Measurements from ENCODE around the gene PLA2G6.

PLA2G6 gene

DNA sequence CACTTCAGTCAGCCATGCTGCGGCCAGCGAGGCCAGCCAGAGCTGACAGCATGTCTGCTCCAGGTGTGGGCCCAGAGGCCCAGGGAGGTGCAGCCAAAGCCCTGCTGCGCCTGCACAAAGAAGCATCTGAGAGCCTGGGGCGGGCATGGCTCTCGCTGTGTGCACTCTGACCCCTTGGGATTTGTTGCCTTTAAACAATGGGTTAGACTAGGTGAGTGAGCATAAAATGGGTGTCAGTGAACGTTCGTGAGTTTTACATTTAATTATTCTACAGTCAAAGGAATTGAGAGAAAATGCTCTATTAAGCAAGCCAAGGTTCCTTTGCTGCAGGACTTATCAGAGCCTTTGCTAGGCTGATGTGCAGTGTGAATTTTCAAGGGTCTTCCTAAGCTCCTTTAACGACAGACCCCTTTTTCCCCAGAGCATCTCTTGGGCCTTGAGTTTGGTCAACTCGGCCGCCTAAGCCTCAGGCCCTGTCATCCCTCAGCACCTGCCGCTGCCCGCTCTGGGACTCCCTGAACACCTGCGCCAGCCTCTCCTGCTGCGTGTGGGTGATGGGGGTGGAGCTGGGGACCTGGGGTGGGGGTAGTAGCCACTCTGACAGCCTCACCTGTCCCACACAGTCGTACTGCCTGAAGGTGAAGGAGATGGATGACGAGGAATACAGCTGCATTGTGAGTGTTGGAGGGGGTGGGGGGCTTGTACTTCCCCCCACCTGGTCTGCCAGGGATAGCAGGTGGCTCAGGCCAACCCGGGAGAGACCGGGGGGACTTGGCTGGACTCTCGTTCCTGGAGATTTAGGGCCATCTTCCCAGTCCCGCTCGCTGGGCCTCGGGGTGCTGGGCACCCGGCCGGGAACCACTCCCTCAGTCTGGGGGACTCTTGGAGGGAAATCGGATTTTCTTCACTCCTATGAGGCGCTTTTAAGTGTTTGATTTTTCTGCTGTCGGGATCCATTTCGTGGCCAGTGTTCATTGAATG is 108.2 kb downstream of the PLA2G6 start:
- Histone ChIP-seq H3K14ac (ENCODE audit: low read length) (no peak overlapping the region), H2BK5ac (ENCODE audit: low read length) (no peak overlapping the region), H3K79me1 (ENCODE audit: low read depth, low read length) (no peaks in the 10 kb centered on the region), H3K4me3 (ENCODE audit: low read length in 2 of 2) (no peak overlapping the region), H3K23ac (ENCODE audit: low read depth, low read length, poor library complexity) (no peak overlapping the region), H3K4ac (ENCODE audit: low read length) (no peak overlapping the region), H2AK5ac (ENCODE audit: low read depth, low read length) (no peak overlapping the region), H3K27ac (replicated peaks; ENCODE audit: low read length) (no peak overlapping the region), H3K4me2 (ENCODE audit: insufficient read depth, low read length, poor library complexity, severe bottlenecking) (no peak overlapping the region), H2BK120ac (ENCODE audit: low read depth, low read length) (no peak overlapping the region), H2BK12ac (ENCODE audit: low read length) (no peak overlapping the region), H4K8ac (ENCODE audit: low read depth, low read length) (no peak overlapping the region), H3K36me3 (replicated peaks in 1 of 2; ENCODE audit: control insufficient read depth in 2 of 2, insufficient read depth in 2 of 2, low read length in 2 of 2) (peaks cover 11 to 33% of the 10 kb centered on the region in 2 donors), H3K9me3 (replicated peaks in 1 of 2; ENCODE audit: control insufficient read depth in 2 of 2, insufficient read depth in 1 of 2, low read depth in 1 of 2, low read length in 2 of 2) (no peaks in the 10 kb centered on the region), H4K91ac (ENCODE audit: low read depth, low read length, poor library complexity) (no peak overlapping the region), H3K27me3 (ENCODE audit: control insufficient read depth in 3 of 3, insufficient read depth in 3 of 3, low read depth in 1 of 3, low read length in 3 of 3) (no peaks in the 10 kb centered on the region), H3K9ac (ENCODE audit: low read depth, low read length, poor library complexity) (no peak overlapping the region), H3K4me1 (ENCODE audit: control insufficient read depth in 2 of 2, insufficient read depth in 1 of 2, low read depth in 1 of 2, low read length in 2 of 2) (peaks cover 10 to 22% of the 10 kb centered on the region in 2 donors), H2BK15ac (ENCODE audit: low read length) (no peak overlapping the region), H3K18ac (ENCODE audit: low read length) (peak overlapping the region; percentile 31), H2AFZ (ENCODE audit: low read length) (no peak overlapping the region)
- no peak for DNase-seq (ENCODE audit: low spot score)
- WGBS, 2 donors (ENCODE audit: extremely low coverage in 2 of 2, insufficient read length in 2 of 2, insufficient replicate concordance in 1 of 2): no CpG with 5 or more reads among the region's 28 CpGs

DNA sequence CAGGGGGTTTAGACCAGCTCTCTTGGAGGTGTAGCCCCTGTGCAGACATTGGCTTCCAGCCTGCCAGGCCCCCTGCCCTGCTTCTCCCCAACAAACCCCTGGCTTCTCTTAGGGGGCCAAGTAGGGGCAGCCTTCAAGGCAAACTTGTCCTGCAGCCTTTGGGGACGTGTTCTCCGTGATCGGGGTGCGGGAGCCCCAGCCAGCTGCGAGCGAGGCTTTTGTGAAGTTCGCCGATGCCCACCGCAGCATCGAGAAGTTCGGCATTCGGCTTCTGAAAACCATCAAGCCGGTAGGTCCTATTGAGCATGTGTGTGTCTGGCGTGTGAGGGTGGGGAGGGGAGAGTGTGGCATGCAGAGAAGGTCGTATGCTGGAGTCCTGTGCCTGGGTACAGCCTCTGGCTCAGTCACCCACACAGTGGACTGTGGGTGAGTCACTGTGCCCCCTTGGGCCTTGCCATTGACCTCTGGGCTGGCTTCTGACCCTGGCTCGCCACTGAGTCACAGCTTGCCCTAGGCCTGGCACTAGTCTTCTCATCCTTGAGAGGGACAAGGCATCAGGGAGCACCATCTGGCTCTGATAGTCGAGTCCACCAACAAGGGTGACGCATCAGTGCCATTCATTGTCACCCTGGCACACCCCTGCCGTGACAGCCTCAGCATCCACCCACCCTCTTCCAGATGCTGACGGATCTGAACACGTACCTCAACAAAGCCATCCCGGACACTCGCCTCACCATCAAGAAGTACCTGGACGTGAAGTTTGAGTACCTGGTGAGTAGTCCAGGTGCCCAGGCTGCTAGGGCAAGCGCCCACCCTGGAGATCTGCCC is 109.1 kb downstream of the PLA2G6 start:
- Histone ChIP-seq H2BK120ac (ENCODE audit: low read depth, low read length) (no peak overlapping the region), H3K18ac (ENCODE audit: low read length) (no peak overlapping the region), H3K4me3 (ENCODE audit: low read length in 2 of 2) (no peak overlapping the region), H3K9ac (ENCODE audit: low read depth, low read length, poor library complexity) (peak overlapping the region; percentile 50), H3K14ac (ENCODE audit: low read length) (no peak overlapping the region), H3K4me2 (ENCODE audit: insufficient read depth, low read length, poor library complexity, severe bottlenecking) (no peak overlapping the region), H3K79me1 (ENCODE audit: low read depth, low read length) (no peaks in the 10 kb centered on the region), H3K27ac (replicated peaks; ENCODE audit: low read length) (no peak overlapping the region), H2BK15ac (ENCODE audit: low read length) (no peak overlapping the region), H3K36me3 (replicated peaks in 1 of 2; ENCODE audit: control insufficient read depth in 2 of 2, insufficient read depth in 2 of 2, low read length in 2 of 2) (peaks cover 14 to 40% of the 10 kb centered on the region in 2 donors), H3K4ac (ENCODE audit: low read length) (no peak overlapping the region), H3K27me3 (ENCODE audit: control insufficient read depth in 3 of 3, insufficient read depth in 3 of 3, low read depth in 1 of 3, low read length in 3 of 3) (no peaks in the 10 kb centered on the region), H2BK5ac (ENCODE audit: low read length) (no peak overlapping the region), H3K4me1 (ENCODE audit: control insufficient read depth in 2 of 2, insufficient read depth in 1 of 2, low read depth in 1 of 2, low read length in 2 of 2) (peaks cover 10 to 23% of the 10 kb centered on the region in 2 donors), H3K23ac (ENCODE audit: low read depth, low read length, poor library complexity) (no peak overlapping the region), H4K8ac (ENCODE audit: low read depth, low read length) (no peak overlapping the region), H2BK12ac (ENCODE audit: low read length) (no peak overlapping the region), H2AFZ (ENCODE audit: low read length) (no peak overlapping the region), H2AK5ac (ENCODE audit: low read depth, low read length) (no peak overlapping the region), H4K91ac (ENCODE audit: low read depth, low read length, poor library complexity) (no peak overlapping the region), H3K9me3 (replicated peaks in 1 of 2; ENCODE audit: control insufficient read depth in 2 of 2, insufficient read depth in 1 of 2, low read depth in 1 of 2, low read length in 2 of 2) (no peaks in the 10 kb centered on the region)
- no peak for DNase-seq (ENCODE audit: low spot score)
- WGBS, 2 donors (ENCODE audit: extremely low coverage in 2 of 2, insufficient read length in 2 of 2, insufficient replicate concordance in 1 of 2): no CpG with 5 or more reads among the region's 25 CpGs

DNA sequence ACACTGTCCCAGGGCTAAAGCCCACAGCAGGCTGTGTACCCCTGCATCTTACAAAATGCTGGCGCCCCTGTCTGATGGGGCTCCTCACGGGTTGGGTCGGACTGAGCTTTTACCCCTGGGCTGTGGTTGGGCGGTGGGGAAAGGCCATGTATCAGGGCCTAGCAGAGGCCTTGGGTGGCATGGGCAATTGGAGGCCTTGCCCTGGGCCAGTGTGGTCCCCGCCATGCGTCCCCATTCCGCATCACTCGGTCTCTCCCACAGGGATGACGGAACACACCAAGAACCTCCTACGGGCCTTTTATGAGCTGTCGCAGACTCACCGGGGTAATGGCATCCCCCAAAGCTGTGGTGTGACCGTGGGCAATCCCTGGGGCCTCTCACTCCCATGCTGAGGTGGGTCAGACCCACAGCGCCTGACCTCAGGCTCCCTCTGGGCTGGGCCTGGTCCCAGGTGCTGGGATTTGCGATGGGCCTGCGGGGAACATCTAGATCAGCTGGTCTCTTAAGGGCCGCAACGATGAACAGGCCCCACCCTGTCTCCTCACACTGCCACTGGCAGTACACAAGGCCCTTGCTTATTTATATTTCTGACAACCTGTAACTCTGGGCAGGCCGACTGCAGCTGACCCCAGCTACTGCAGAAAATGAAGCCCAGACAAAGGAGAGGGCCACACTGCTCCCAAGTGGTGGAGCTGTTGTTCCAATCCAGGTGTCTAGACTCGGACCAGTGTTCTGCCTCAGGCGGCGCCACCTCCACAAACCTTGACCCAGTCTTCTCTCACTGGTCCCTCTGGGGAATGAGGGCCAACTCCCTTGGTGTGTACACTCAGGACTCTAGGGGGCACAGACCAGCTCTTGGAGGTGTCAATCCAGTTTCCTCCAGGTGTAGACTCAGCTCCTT is 110.0 kb downstream of the PLA2G6 start:
- DNase-seq (ENCODE audit: low spot score): no peak
- H3K4me1 ChIP-seq (ENCODE audit: control insufficient read depth in 2 of 2, insufficient read depth in 1 of 2, low read depth in 1 of 2, low read length in 2 of 2): peaks cover 10 to 23% of the 10 kb centered on the region in 2 donors
- WGBS, 2 donors (ENCODE audit: extremely low coverage in 2 of 2, insufficient read length in 2 of 2, insufficient replicate concordance in 1 of 2): no CpG with 5 or more reads among the region's 22 CpGs

More for the DNA sequence above, 110.0 kb downstream of the PLA2G6 start:
- no peak overlapping the region for H3K9ac ChIP-seq (ENCODE audit: low read depth, low read length, poor library complexity)
- no peak overlapping the region for H3K4me3 ChIP-seq (ENCODE audit: low read length in 2 of 2)
- peaks cover 14 to 40% of the 10 kb centered on the region in 2 donors for H3K36me3 ChIP-seq (replicated peaks in 1 of 2; ENCODE audit: control insufficient read depth in 2 of 2, insufficient read depth in 2 of 2, low read length in 2 of 2)
- H3K4ac ChIP-seq (ENCODE audit: low read length): no peak overlapping the region
- H3K9me3 ChIP-seq (replicated peaks in 1 of 2; ENCODE audit: control insufficient read depth in 2 of 2, insufficient read depth in 1 of 2, low read depth in 1 of 2, low read length in 2 of 2): no peaks in the 10 kb centered on the region
- H2BK120ac ChIP-seq (ENCODE audit: low read depth, low read length): no peak overlapping the region
- H2BK12ac ChIP-seq (ENCODE audit: low read length): no peak overlapping the region
- no peaks in the 10 kb centered on the region for H3K79me1 ChIP-seq (ENCODE audit: low read depth, low read length)
- H2AK5ac ChIP-seq (ENCODE audit: low read depth, low read length): no peak overlapping the region
- no peak overlapping the region for H3K27ac ChIP-seq (replicated peaks; ENCODE audit: low read length)
- H3K4me2 ChIP-seq (ENCODE audit: insufficient read depth, low read length, poor library complexity, severe bottlenecking): no peak overlapping the region
- no peak overlapping the region for H4K8ac ChIP-seq (ENCODE audit: low read depth, low read length)
- H2AFZ ChIP-seq (ENCODE audit: low read length): no peak overlapping the region
- H3K27me3 ChIP-seq (ENCODE audit: control insufficient read depth in 3 of 3, insufficient read depth in 3 of 3, low read depth in 1 of 3, low read length in 3 of 3): no peaks in the 10 kb centered on the region
- no peak overlapping the region for H2BK5ac ChIP-seq (ENCODE audit: low read length)
- H4K91ac ChIP-seq (ENCODE audit: low read depth, low read length, poor library complexity): no peak overlapping the region
- no peak overlapping the region for H2BK15ac ChIP-seq (ENCODE audit: low read length)
- H3K23ac ChIP-seq (ENCODE audit: low read depth, low read length, poor library complexity): no peak overlapping the region
- H3K14ac ChIP-seq (ENCODE audit: low read length): no peak overlapping the region
- H3K18ac ChIP-seq (ENCODE audit: low read length): peak overlapping the region; percentile 53

Measured in neuronal stem cell (in vitro differentiated cells).